Measurements from ENCODE around the gene PATJ. TPM values are rescaled to one million over a fixed set of nuclear protein-coding genes. Genes with fewer than 3 reads are reported as not detected.

The PATJ gene
- total RNA-seq, 1 experiment from 2014 or later, result 48.8 TPM

DNA sequence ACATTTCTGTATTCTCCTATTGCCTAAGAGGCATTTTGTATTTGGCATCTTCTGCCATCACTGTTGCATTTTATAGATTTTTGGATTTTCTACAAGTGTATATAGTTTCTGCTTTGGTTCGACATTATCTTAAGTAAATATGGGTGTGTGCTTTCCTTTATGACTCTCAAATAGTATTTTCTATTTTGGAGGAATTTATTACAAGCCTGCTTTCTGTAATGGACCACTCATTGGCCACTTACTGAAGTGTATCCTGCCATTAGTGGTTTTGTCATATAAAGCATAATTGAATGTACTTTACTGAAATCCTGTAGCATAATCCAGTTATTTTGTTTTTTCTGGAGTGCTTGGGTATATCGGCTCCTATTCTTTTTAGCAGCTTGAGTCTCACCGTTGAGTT, 184.3 kb downstream of the PATJ start:
- no peaks in the 10 kb centered on the region for H3K9me2 ChIP-seq (ENCODE audit: insufficient read depth)
- H3K4me2 ChIP-seq (ENCODE audit: low read length), result no peak overlapping the region
- no TSS peak for BruUV-seq (replicated peaks)
- H4K20me1 ChIP-seq (ENCODE audit: insufficient read depth), result no peaks in the 10 kb centered on the region; the same call in 1 of the 2 replicates
- RAD21 ChIA-PET (ENCODE audit: low non-redundant PET in 1 of 2, low total read pairs in 2 of 2, uncharacterized antibody in 2 of 2, unreplicated experiment in 2 of 2), result no interaction called here
- H3K9me3 ChIP-seq (ENCODE audit: control insufficient read depth in 1 of 2, insufficient read depth in 1 of 2, low read depth in 1 of 2, low read length in 2 of 2), result no peaks in the 10 kb centered on the region
- no peak overlapping the region for H3K9ac ChIP-seq (ENCODE audit: low read length)
- no peak overlapping the region for H3K4me3 ChIP-seq (replicated peaks in 1 of 2; ENCODE audit: low read depth in 1 of 2, low read length in 2 of 2)
- CTCF ChIA-PET, result no interaction called here
- DNase-seq (ENCODE audit: low read depth, low spot score) (no peak), ATAC-seq (no peak)
- H3K79me2 ChIP-seq (ENCODE audit: insufficient read depth, low read length), result no peaks in the 10 kb centered on the region
- H3K4me1 ChIP-seq (ENCODE audit: control insufficient read depth in 1 of 2, insufficient read depth in 2 of 2, low read length in 2 of 2), result no peaks in the 10 kb centered on the region
- intact Hi-C loops (cut with micrococcal nuclease), result no loop called here
- POLR2A ChIA-PET, result no interaction called here
- no peak overlapping the region for H2AFZ ChIP-seq (ENCODE audit: low read depth, low read length, poor library complexity, severe bottlenecking)
- no peak overlapping the region for H3K27ac ChIP-seq (ENCODE audit: low read depth, low read length)
- no peaks in the 10 kb centered on the region for H3K36me3 ChIP-seq (ENCODE audit: control insufficient read depth in 1 of 2, insufficient read depth in 2 of 2, low read length in 2 of 2)
- no peaks in the 10 kb centered on the region for H3K27me3 ChIP-seq (ENCODE audit: insufficient read depth, low read length)
- no peak for TF ChIP-seq SP1 (IDR thresholded peaks at IDR 0.05; ENCODE audit: low read depth)
- TF ChIP-seq ZBTB33 (IDR thresholded peaks at IDR 0.05; ENCODE audit: extremely low read depth, insufficient replicate concordance, low read length), result no peak
- TF ChIP-seq EZH2phosphoT487 (IDR thresholded peaks at IDR 0.05; ENCODE audit: borderline replicate concordance), result no peak
- TF ChIP-seq SRF (IDR thresholded peaks at IDR 0.05; ENCODE audit: low read depth), result no peak
- TF ChIP-seq CBX3 (IDR thresholded peaks at IDR 0.05; ENCODE audit: low read depth), result no peak
- TF ChIP-seq YY1 (IDR thresholded peaks at IDR 0.05; ENCODE audit: extremely low read depth, insufficient replicate concordance, low read depth, low read length), result no peak
- TF ChIP-seq, protein P1, sequence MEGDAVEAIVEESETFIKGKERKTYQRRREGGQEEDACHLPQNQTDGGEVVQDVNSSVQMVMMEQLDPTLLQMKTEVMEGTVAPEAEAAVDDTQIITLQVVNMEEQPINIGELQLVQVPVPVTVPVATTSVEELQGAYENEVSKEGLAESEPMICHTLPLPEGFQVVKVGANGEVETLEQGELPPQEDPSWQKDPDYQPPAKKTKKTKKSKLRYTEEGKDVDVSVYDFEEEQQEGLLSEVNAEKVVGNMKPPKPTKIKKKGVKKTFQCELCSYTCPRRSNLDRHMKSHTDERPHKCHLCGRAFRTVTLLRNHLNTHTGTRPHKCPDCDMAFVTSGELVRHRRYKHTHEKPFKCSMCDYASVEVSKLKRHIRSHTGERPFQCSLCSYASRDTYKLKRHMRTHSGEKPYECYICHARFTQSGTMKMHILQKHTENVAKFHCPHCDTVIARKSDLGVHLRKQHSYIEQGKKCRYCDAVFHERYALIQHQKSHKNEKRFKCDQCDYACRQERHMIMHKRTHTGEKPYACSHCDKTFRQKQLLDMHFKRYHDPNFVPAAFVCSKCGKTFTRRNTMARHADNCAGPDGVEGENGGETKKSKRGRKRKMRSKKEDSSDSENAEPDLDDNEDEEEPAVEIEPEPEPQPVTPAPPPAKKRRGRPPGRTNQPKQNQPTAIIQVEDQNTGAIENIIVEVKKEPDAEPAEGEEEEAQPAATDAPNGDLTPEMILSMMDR (IDR thresholded peaks at IDR 0.05 in 2 of 3, conservative IDR thresholded peaks at IDR 0.05 in 1 of 3; ENCODE audit: borderline replicate concordance in 1 of 3, insufficient read depth in 1 of 3, low read depth in 2 of 3, low read length in 2 of 3), result no peak
- no peak for TF ChIP-seq ZFX (IDR thresholded peaks at IDR 0.05)
- no peak for TF ChIP-seq RAD21 (IDR thresholded peaks at IDR 0.05; ENCODE audit: low read depth)
- TF ChIP-seq TCF7L2 (IDR thresholded peaks at IDR 0.05; ENCODE audit: borderline replicate concordance, extremely low read depth, insufficient read depth, insufficient read length), result no peak
- no peak for TF ChIP-seq EZH2 (IDR thresholded peaks at IDR 0.05)
